Motor neuron (in vitro differentiated cells): Measurements from ENCODE around the gene TNFSF9. TPM values are rescaled to one million over a fixed set of nuclear protein-coding genes. Genes with fewer than 3 reads are reported as not detected.

ENCODE experiments used
- ATAC-seq, 8 experiments: fragments of 200-7000 bp; cut with Tn5 transposase; replicated peaks in 6 of 8; 2 replicates each; pipeline ENCODE4 v1.8.0; 2021; ENCODE audit warnings: mild to moderate bottlenecking in 8 of 8, moderate library complexity in 8 of 8
- H3K27ac ChIP-seq, 2 donors: fragments of 250-450 bp; sonication (Bioruptor Pico); 2 replicates each; pipeline ENCODE4 v1.9.0; 2021; ENCODE audit warnings: antibody characterized with exemption in 2 of 2, mild to moderate bottlenecking in 2 of 2, moderate library complexity in 1 of 2
- H3K4me1 ChIP-seq, 2 donors: fragments of 250-450 bp; sonication (Bioruptor Pico); replicated peaks in 1 of 2; 2 replicates each; pipeline ENCODE4 v1.6.1; 2021; ENCODE audit warnings: antibody characterized with exemption in 2 of 2, mild to moderate bottlenecking in 2 of 2, moderate library complexity in 1 of 2
- H3K4me3 ChIP-seq, 5 donors: fragments of 250-450 bp; sonication (Bioruptor Pico); 2 replicates each; pipeline ENCODE4 v1.9.0; 2021; ENCODE audit warnings: antibody characterized with exemption in 5 of 5, mild to moderate bottlenecking in 5 of 5, moderate library complexity in 4 of 5
- WGBS, 10 experiments: fragments of 450-650 bp; shearing (Covaris generic); methylation state at CpG; one replicate each; pipeline ENCODE4 v1.0.0; 2022; 5-methylcytosine and 5-hydroxymethylcytosine counted together
- in situ Hi-C, 9 experiments: fragments of 400-800 bp; cut with MboI; loops; one replicate each; pipeline ENCODE4 v1.15.0; 2021; ENCODE audit warnings: low sequenced_read_pairs in 9 of 9, low pct_unique_long_range_greater_than_20kb in 2 of 9; ENCODE audit not compliant: unreplicated experiment in 9 of 9
- total RNA-seq, 8 experiments: library from RNA; unstranded; fragments of 300-600 nt; gene quantifications; 2 replicates each; pipeline versions ENCODE4 v1.2.3 to v1.2.4, GENCODE V29; 2022

TNFSF9 gene
- total RNA-seq, 8 experiments from 2014 or later: 1.7 to 118 (median 5.9) TPM

DNA sequence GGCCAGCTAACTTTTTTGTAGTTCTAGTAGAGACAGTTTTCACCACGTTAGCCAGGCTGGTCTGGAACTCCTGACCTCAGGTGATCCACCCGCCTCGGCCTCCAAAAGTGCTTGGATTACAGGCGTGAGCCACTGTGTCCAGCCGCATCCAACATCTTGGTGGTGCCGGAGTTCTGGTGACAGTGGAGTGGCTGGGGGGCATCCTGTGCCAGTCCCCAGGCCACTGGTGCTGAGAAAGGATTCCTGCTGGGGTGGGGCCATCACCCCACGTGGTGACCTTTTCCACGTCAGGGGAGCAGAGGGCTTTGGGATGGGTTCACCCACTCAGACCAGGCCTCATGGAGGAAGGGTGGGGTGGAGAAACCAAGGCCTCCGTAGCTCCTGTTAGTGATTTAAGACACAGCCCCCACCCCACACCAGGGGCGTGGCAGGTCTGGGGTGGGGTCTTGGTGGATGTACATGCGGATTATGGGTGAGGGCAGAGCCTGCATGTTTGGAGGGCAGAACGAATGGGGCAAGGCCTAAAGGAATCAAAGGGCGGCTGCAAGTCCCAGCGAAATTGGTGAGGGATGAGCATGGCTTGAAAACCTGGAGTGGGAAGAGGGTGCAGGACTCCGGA, 15.8 kb upstream of the TNFSF9 start:
- no peak for ATAC-seq
- 69 to 100% (median 97%) methylated on average over 2 to 13 of the region's 15 CpGs; no CpG with 5 or more reads in 3 of the 10 experiments for WGBS, 10 experiments
- H3K4me1 ChIP-seq: peaks cover 4 to 5% of the 10 kb centered on the region in 2 donors
- in situ Hi-C loops: loop anchor here in 1 of 9 experiments (10.0 kb wide), 1 partner anchor 350 kb away; no protein-coding TSS in a partner anchor
- no peak overlapping the region for H3K4me3 ChIP-seq
- H3K27ac ChIP-seq: no peak overlapping the region

DNA sequence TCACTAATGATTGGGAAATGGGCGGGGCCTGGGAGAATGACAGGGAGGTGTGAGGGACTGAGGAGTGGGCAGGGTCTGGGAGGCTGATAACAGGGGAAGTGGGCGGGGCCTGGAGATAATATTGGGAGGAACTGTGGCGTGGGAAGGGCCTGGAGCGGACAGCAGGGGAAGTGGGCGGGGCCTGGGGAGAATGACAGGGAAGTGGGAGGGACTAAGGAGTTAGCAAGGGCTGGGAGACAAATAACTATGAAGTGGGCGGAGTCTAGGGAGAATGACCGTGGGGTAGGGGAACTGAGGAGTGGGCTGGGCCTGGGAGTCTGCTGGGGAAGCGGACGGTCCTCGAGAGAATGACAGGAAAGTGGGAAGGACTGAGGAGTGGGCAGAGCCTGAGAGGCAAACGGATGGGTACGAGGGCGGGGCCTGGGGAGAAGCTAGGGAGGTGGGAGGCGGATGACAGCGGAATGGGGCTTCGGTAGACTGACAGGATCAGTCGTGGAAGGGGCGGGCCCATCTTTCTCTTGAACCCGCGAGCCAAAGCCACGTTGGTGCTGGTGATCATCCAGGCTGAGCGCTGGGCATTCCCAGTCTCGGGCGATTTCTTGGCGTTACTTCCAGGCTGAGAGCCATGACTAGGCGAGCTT, 14.7 kb upstream of the TNFSF9 start:
- Histone ChIP-seq H3K4me1 (peaks cover 4 to 5% of the 10 kb centered on the region in 2 donors), H3K4me3 (peak overlapping the region; percentile 29 to 51 (median 45)), H3K27ac (peak overlapping the region; percentile 29 to 74)
- WGBS, 10 experiments: 20 to 23% methylated on average over 1 to 4 of the region's 26 CpGs; no CpG with 5 or more reads in 8 of the 10 experiments
- peak; percentile 72 to 90 (median 86) for ATAC-seq
- in situ Hi-C loops: loop anchor here in 1 of 9 experiments (10.0 kb wide), 1 partner anchor 349 kb away; no protein-coding TSS in a partner anchor

GRCh38 chr19:6516659-6517291, 14.1 kb upstream of the TNFSF9 start:
- in situ Hi-C loops: loop anchor here in 1 of 9 experiments (10.0 kb wide), 1 partner anchor 348 kb away; no protein-coding TSS in a partner anchor
- ATAC-seq: peak; percentile 72 to 81 (median 75)
- peak overlapping the region; percentile 29 to 74 for H3K27ac ChIP-seq
- H3K4me3 ChIP-seq: peak overlapping the region; percentile 29 to 51 (median 45)
- peaks cover 4 to 5% of the 10 kb centered on the region in 2 donors for H3K4me1 ChIP-seq
- WGBS, 10 experiments: 0% methylated on average over 1 to 9 of the region's 38 CpGs; no CpG with 5 or more reads in 6 of the 10 experiments

GRCh38 chr19:6518145-6518911, 12.5 kb upstream of the TNFSF9 start:
- WGBS, 10 experiments: 7 to 100% (median 67%) methylated on average over 1 to 13 of the region's 14 CpGs; no CpG with 5 or more reads in 1 of the 10 experiments
- Histone ChIP-seq H3K4me1 (peaks cover 3 to 4% of the 10 kb centered on the region in 2 donors), H3K4me3 (no peak overlapping the region), H3K27ac (no peak overlapping the region)
- in situ Hi-C loops: loop anchor here in 1 of 9 experiments (10.0 kb wide), 1 partner anchor 346 kb away; no protein-coding TSS in a partner anchor
- no peak for ATAC-seq

DNA sequence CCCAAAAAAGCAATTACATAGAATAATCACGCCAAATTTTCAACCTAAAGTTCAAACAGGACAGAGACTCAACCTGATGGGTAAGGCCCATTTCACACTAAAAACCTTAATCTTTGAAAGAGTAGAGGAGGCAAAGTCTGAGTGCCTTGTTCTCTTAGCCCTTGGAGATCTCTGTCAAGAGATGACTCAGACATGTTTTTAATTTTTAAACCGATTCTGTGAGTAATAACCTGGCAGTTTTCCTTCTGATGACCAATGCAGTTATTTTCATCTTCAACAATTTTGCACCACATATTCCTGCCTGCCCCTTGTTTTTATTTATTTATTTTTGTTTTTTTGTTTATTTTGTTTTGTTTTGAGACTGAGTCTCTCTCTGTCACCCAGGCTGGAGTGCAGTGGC, 11.5 kb upstream of the TNFSF9 start:
- 0 to 100% (median 41%) methylated on average over 1 to 2 of the region's 2 CpGs; no CpG with 5 or more reads in 2 of the 10 experiments for WGBS, 10 experiments
- H3K4me3 ChIP-seq: no peak overlapping the region
- H3K4me1 ChIP-seq: peaks cover 0 to 4% of the 10 kb centered on the region in 2 donors
- H3K27ac ChIP-seq: no peak overlapping the region
- in situ Hi-C loops: loop anchor here in 1 of 9 experiments (10.0 kb wide), 1 partner anchor 346 kb away; no protein-coding TSS in a partner anchor
- ATAC-seq: no peak

DNA sequence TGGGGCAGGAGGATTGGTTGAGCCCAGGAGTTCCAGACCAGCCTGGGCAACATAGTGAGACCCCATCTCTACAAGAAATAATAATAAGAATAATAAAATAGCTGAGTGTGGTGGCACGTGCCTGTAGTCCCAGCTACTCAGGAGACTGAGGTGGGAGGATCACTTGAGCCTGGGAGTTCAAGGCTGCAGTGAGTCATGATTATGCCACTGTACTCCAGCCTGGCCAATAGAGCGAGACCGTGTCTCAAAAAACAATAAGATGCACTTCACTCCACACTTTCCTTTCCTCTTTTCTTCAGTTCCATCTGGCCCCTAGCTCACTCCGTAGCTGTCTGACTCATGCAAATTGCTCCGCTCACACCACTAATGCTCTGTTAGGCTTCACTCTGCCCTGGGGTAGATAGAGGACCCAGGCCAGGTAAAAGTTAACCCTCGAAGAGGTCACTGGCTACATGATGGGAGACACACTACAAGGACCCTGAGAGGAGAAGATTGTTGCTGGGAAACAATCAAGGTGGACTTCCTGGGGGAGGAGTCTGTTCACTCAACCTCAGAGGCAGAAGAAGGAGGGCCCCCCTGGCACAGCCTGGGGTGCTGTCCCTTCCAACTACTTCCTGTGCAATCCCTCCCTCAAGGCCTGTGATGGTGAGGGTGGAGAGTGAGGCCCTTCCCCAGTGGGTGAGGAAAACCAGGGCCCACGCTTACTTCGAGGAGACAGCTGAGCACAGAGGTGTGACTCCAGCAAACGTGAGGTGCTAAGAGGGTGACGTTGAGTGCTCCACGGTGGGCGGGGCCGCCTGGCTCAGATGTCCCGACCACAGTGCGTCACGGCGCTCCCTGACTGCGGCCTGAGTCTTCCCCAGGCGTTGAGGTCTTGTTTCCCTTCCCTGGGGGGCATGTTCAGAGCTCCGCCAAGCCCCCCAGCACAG, 8.8 kb upstream of the TNFSF9 start:
- in situ Hi-C loops: loop anchor here in 2 of 9 experiments (10.0 kb wide), 2 partner anchors 93 to 113 kb away; no protein-coding TSS in a partner anchor
- no peak overlapping the region for H3K27ac ChIP-seq
- 58 to 85% (median 66%) methylated on average over 1 to 10 of the region's 20 CpGs; no CpG with 5 or more reads in 6 of the 10 experiments for WGBS, 10 experiments
- ATAC-seq: no peak
- peaks cover 0 to 3% of the 10 kb centered on the region in 2 donors for H3K4me1 ChIP-seq
- no peak overlapping the region for H3K4me3 ChIP-seq

- WGBS, 10 experiments: 58 to 100% (median 75%) methylated on average over 2 to 6 of the region's 6 CpGs
- ATAC-seq: no peak
- Histone ChIP-seq H3K4me3 (no peak overlapping the region), H3K4me1 (no peaks in the 10 kb centered on the region), H3K27ac (no peak overlapping the region)
- in situ Hi-C loops: loop anchor here in 2 of 9 experiments (10.0 kb wide), 2 partner anchors 92 to 112 kb away; no protein-coding TSS in a partner anchor
These were observed 8.1 kb upstream of the TNFSF9 start for GRCh38 chr19:6522712-6523111.

DNA sequence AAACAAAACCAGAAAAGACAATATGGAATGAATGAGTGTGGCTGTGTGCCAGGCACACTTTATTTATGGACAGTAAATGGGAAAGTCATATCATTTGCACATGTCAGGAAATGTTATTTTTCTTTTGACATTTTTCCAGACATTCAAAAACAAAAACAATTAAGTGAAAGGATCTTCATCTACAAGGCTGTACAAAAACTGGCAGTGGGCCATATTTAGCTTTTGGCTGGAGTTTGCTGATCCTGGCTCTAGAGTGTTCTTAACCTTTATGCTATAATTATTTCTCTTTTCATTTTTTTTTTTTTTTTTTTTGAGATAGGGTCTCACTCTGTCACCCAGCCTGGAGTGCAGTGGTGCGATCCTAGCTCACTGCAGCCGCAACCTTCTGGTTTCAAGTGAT, 6.5 kb upstream of the TNFSF9 start:
- ATAC-seq: no peak
- Histone ChIP-seq H3K27ac (no peak overlapping the region), H3K4me1 (no peaks in the 10 kb centered on the region), H3K4me3 (no peak overlapping the region)
- in situ Hi-C loops: loop anchor here in 2 of 9 experiments (10.0 kb wide), 2 partner anchors 90 to 110 kb away; no protein-coding TSS in a partner anchor
- WGBS, 10 experiments: 85 to 100% (median 95%) methylated on average over 1 to 2 of the region's 2 CpGs; no CpG with 5 or more reads in 6 of the 10 experiments

GRCh38 chr19:6527893-6528543, 2.8 kb upstream of the TNFSF9 start:
- 49 to 93% (median 70%) methylated on average over 3 to 12 of the region's 17 CpGs for WGBS, 10 experiments
- in situ Hi-C loops: loop anchor here in 2 of 9 experiments (10.0 kb wide), 2 partner anchors 87 to 107 kb away; no protein-coding TSS in a partner anchor
- Histone ChIP-seq H3K27ac (no peak overlapping the region), H3K4me1 (peaks cover 13 to 18% of the 10 kb centered on the region in 2 donors), H3K4me3 (no peak overlapping the region)
- ATAC-seq: no peak

DNA sequence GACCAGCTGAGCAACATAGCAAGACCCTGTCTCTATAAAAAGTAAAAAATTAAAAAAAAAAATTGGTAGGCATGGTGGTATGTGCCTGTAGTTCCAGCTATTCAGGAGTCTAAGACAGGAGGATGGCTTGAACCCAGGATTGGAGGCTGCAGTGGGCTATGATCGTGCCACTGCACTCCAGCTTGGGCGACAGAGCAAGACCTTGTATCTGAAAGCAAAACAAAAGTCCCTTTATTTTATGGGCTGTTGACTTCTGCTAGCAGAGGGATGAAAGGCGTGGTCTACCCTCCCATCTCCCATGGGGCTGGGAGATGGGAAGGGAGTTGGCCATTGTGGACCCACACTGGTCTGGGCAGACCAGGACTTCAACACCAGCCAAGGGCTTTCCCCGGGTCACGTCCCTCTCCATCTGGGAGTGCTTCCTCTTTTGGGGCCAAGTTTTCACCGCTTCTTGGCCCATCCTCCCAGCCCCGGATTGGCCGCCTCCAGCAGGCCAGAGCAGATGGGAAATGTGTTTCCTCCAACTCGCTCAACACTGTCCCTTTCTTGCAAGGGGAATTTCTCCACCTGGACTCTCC, 2.2 kb upstream of the TNFSF9 start:
- peak in 1 of 8 experiments; percentile 2 for ATAC-seq
- no peak overlapping the region for H3K4me3 ChIP-seq
- H3K27ac ChIP-seq: no peak overlapping the region
- in situ Hi-C loops: loop anchor here in 2 of 9 experiments (10.0 kb wide), 2 partner anchors 86 to 106 kb away; no protein-coding TSS in a partner anchor
- WGBS, 10 experiments: 40 to 60% (median 50%) methylated on average over 1 to 8 of the region's 9 CpGs; no CpG with 5 or more reads in 5 of the 10 experiments
- H3K4me1 ChIP-seq: peaks cover 13 to 18% of the 10 kb centered on the region in 2 donors
